ENCODE data around the gene IDH3B.

IDH3B gene

GRCh38 chr20:2626853-2627541, 37.0 kb downstream of the IDH3B start:
- DNase-seq = no peak
- intact Hi-C loops (cut with DNase I) = no loop called here

- intact Hi-C loops (cut with DNase I) = no loop called here
- no peak for DNase-seq
Observed at GRCh38 chr20:2625062-2625461, 39.0 kb downstream of the IDH3B start.

DNA sequence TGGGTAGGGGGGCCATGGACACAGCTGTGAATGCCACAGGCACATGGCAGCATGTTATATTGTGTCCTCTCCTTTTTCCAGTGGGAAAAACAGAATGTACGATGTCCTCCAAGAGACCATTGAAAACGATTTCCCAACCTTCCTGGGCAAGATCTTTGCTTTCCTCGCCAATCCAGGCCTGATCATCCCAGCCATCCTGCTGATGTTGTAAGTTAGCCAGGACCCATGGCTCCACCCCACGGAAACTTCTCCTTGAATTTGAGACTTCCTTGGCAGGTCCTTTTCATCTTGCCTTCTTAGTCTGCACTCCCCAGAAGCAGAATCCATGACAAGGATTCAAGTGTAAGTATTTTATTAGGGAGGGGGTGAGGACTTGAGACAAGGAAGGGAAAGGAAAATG, 39.8 kb downstream of the IDH3B start:
- DNase-seq = no peak
- intact Hi-C loops (cut with DNase I) = no loop called here

DNA sequence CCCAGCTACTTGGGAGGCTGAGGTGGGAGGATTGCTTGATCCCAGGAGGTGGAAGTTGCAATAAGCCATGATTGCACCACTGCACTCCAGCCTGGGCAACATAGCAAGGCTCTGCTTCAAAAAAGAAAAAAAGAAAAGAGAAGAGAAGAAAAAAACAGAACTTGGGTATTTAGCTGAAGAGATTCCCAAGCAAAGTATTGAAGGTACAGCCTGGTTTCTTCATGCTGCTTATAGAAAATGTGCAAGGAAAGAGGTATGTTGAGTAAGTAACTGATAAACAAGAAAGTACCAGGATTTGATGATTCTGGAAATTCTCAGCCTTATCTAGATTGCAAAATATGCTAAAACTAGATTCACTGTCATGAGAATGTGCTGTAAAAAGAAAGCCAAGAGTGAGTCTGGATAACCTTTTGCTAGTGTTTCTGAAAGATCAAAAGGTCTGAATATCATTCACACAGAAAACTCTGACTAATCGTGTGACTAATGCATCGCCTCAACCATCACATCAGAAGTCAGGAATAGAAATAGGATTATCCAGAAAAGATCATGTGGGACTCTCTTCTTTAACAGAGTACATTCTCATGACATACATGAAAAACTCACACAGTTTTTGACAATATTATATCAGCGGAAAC, 43.9 kb downstream of the IDH3B start:
- intact Hi-C loops (cut with DNase I) = no loop called here
- no peak for DNase-seq

- intact Hi-C loops (cut with DNase I) = no loop called here
- DNase-seq = no peak
Observed at GRCh38 chr20:2619337-2619736, 44.7 kb downstream of the IDH3B start.

DNA sequence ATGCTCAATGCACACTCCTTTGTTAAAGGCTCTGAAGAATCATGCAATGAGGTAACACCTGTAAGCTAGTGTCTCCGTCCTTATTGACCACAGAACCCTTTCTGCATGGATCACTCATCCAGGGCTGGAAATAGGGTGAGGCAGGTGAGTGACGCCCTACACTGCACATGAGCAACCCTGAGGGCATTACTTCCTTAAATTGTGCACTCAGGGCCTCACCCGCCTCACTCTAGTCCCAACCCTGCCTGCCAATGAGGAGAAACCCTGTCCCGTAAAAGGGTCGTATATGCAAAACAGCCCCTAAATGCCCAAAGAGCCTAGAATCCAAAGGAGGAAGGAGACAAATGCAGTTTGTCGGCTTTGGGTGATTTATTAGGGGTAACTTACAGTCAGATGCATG, 45.2 kb downstream of the IDH3B start:
- no peak for DNase-seq
- intact Hi-C loops (cut with DNase I) = no loop called here

DNA sequence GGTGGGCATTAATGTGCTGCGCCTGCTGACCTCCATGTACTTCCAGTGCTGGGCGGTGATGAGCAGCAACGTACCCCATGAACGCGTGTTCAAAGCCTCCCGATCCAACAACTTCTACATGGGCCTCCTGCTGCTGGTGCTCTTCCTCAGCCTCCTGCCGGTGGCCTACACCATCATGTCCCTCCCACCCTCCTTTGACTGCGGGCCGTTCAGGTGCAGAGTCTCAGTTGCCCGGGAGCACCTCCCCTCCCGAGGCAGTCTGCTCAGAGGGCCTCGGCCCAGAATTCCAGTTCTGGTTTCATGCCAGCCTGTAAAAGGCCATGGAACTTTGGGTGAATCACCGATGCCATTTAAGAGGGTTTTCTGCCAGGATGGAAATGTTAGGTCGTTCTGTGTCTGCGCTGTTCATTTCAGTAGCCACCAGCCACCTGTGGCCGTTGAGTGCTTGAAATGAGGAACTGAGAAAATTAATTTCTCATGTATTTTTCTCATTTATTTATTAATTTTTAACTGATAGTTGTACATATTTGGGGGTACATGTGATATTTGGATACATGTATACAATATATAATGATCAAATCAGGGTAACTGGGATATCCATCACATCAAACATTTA, 46.8 kb downstream of the IDH3B start:
- no peak for DNase-seq
- intact Hi-C loops (cut with DNase I) = no loop called here

- intact Hi-C loops (cut with DNase I) = no loop called here
- DNase-seq = no peak
Observed at GRCh38 chr20:2616634-2617033, 47.4 kb downstream of the IDH3B start.

DNA sequence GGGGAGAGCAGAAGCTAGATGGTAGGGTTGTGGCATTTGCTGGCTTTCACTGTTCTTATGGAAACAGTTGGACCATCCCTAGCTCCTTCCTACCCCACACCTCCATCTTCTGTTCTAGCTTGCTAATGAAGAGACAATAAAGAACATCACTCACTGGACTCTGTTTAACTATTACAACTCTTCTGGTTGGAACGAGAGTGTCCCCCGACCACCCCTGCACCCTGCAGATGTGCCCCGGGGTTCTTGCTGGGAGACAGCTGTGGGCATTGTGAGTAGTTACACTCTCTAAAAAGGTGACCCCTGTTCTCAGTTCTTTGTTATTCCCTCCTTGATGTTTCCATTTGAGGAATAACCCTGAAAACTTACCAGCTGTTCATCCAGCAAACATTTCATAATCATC, 51.9 kb downstream of the IDH3B start:
- no peak for DNase-seq
- intact Hi-C loops (cut with DNase I) = no loop called here

GRCh38 chr20:2610941-2611720, 52.9 kb downstream of the IDH3B start:
- no peak for DNase-seq
- intact Hi-C loops (cut with DNase I) = no loop called here

DNA sequence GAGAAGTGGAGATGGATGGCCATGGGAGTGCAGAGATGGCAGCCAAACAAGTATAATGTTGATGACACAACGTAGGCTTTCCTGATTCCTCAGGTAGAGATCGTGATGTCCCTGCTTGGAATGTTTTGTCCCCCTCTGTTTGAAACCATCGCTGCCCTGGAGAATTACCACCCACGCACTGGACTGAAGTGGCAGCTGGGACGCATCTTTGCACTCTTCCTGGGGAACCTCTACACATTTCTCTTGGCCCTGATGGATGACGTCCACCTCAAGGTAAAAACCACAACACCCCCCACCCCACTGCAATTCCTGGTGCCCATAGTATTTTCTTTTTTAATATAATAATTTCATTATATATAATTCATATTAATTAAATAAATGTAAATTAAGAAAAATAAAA, 53.7 kb downstream of the IDH3B start:
- DNase-seq = no peak
- intact Hi-C loops (cut with DNase I) = no loop called here

Data from posterior cingulate gyrus (tissue), 11 donors.